NCI-H2107 treated with DMSO at 0.1 percent for 48 hours (cell line): ENCODE data around the gene UPK2.

ENCODE experiments used
- DNase-seq: peaks from one replicate; lab custom pipeline; 2025; ENCODE audit not compliant: unreplicated experiment; lab: John Stamatoyannopoulos, UW

Gene UPK2

GRCh38 chr11:118956094-118956846 lies at the start of gene UPK2:
Gene UPK2 (plus strand): TSS chr11:118956298. CDS start chr11:118956351, 53 bp downstream.
- DNase-seq, result peak; percentile 63

DNA sequence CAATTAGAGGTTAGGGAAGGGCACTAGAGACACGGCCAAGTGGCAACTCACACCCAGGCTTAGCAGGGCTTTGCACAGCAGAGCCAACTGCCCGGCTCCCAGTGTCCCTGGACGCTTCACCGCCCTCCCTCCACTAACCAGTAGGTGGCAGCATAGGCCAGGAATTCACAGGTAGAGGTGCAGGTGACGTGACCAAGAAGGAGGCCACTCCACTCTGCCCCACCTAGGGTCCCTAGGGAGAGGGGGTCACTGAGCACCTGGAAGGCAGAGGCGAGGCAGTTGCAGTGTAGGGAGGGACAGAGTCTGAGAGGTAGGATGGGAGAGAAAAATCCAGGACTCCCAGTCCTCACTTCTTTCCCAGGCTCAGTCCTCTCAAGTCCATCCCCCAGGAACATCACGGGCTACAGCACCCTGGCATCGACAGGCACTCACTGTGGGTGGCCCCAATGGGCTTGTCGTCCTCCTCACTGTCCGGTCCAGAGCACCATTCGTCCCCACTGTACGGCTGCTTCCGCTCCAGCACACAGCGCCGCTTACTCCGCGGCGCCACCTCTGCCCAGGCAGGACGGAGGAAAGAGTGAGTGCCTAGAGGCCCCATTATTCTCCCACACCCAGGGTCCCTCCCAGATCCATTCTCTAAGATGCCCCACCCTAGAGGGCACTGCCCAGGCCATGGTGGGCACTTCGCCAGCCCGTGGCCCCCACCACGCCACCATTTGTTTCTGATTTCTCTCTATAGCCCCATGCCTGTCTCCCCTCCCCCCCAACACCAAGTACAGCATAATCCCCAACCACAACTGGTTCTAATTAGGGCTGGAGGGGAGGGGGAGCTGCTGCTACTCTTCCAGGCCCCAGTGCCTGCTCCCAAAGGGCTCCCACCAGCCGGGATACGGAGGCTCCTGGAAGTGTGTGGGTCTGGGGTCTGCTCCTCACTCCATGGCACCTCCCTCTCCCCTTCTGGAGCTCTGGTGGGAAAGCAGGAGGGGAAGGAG lies 48.8 kb upstream of the UPK2 start:
- peak; percentile 84 for DNase-seq

GRCh38 chr11:118908264-118908663 lies 47.8 kb upstream of the UPK2 start:
- no peak for DNase-seq

DNA sequence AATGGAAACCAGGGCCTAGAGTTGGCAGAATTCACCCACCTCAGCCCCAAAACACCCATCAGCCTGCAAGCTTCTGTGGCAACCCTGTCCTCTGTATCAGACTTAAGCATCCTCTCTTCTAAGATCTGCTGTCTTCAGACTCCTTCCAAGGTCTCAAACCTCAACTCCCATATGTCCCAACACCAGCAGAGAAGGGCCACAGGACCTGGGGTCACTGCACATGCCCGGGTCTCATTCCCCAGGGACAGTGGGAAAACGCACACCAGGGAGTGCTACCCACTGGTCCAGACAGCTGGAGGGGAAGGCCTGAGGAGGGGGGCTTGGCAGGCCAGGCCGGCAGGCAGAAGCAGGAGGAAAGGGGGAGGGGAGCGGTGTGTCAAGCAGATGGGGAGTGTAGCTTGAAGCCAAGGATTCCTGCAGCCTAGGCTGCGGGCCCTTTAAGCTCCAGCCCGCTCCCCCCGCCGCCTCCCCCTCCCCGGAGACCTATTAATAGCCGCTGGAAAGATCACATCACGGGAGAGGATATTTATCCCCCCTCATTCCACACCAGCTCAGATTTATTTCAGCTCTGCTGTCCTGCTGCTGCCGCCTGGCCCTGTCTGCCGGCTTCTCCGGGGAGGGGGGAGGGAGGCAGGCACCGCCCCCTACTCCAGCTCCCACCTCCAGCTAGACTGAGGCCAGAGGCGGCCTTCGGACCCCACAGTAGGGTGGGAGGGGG lies 47.0 kb upstream of the UPK2 start:
- no peak for DNase-seq

- DNase-seq, result no peak
These were observed 46.3 kb upstream of the UPK2 start for GRCh38 chr11:118909619-118910308.

DNA sequence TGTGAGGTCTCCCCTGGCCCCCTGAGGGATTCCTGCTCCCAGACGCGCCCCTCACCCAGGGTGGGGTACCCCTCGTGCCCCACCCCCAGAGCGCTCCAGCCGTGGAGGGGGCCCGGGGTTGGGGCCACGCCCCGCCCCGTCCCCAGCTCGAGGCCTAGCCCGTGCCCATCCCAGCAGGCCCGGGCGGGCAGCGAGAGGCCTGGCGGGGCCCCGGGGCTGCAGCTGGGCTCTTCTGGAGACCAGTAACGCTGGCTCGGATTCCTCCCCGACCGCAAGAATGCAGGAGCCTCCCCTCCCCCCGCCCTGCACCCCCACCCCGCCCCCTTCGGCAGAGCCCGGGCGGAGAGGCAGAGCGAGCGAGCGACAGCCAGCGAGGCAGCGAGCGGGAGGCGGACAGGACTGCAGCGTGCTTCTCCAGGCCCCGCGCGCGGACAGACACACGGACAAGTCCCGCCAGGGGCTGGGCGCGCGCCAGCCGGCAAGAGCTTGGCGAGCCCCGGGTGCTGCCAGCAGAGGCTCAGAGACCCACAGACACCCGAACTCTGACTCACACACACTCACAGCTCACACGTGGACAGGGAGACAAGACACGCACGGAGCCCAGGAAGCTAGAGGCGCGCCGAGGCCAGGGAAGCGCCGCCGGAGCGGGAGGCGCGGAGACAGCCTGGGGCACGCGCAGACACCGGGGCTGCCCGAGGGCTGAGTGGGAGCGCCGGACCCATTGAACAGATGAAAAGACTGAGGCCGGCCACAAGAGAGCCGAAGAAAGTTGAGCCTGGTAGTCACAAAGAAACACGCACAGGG lies 45.6 kb upstream of the UPK2 start:
- DNase-seq, result peak; percentile 46

GRCh38 chr11:118911113-118911879 lies 44.8 kb upstream of the UPK2 start:
- DNase-seq, result no peak

GRCh38 chr11:118911880-118912741 lies 44.0 kb upstream of the UPK2 start:
- peak; percentile 61 for DNase-seq

DNA sequence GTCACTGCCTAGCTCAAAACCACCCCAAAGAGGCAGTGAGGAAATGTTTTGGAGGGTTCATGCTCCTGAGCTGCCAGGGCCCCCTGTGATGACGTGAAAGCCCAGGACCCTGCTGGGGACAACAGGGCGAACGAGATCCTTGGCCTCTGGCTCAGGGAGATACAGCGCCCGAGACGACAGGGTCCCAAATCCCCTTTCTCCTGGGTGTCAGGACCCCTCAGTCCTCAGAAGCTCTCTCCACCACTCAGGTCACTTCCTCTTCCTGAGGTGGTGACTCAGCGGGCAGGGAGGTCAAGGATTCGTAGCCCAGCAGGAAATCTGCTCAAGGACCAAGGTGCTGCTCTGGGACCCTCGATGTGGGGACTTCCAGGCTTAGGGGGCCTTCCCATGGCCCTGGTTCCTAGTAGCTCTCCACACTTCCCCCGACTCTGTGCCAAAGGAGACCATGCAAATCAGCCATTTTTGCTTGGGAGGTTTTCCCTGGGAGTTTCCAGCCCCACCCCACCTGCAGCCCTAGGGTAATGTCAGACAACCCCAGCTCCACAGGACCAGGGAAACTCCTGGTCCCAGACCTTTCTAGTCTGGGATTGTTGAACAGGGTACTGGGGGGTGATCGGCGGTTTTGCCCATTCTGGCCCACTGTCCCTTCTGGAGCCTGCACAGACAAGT lies 43.2 kb upstream of the UPK2 start:
- DNase-seq, result no peak

- no peak for DNase-seq
These were observed 42.5 kb upstream of the UPK2 start for GRCh38 chr11:118913411-118914125.

- no peak for DNase-seq
These were observed 41.8 kb upstream of the UPK2 start for GRCh38 chr11:118914178-118914918.

DNA sequence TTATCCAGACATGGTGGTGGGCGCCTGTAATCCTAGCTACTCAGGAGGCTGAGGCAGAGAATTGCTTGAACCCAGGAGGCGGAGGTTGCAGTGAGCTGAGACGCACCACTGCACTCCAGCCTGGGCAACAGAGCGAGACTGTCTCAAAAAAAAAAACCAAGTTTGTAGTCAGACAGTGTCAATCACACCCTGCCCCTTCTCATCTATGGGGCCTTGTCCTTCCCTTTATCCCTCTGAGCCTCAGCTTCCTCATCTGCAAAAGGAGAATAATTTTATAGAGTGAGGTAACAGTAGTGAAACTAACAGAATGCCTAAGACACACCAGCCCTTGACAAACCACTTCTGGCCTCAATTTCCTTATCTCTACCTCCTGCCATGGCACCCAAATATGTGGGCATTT lies 41.1 kb upstream of the UPK2 start:
- DNase-seq, result no peak

DNA sequence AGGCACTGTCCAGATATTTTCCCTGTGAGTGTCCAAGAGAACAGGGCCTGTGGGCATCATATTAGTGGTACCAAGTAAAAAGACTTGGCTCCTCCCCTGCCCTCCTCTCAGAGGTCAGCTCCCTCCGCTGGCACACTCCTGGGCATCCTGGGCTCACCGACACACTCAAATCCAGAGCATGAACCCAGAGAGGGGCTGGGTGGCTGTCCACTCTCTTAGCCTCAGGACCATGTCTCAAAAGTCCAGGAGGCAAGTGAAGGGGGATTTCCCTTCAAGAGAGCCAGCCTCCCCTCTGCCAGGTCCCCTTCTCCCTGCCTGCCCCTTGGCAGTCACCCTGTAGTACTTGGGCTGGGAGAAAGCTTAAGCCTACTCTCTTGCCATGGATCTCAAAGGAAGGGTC lies 40.7 kb upstream of the UPK2 start:
- no peak for DNase-seq

DNA sequence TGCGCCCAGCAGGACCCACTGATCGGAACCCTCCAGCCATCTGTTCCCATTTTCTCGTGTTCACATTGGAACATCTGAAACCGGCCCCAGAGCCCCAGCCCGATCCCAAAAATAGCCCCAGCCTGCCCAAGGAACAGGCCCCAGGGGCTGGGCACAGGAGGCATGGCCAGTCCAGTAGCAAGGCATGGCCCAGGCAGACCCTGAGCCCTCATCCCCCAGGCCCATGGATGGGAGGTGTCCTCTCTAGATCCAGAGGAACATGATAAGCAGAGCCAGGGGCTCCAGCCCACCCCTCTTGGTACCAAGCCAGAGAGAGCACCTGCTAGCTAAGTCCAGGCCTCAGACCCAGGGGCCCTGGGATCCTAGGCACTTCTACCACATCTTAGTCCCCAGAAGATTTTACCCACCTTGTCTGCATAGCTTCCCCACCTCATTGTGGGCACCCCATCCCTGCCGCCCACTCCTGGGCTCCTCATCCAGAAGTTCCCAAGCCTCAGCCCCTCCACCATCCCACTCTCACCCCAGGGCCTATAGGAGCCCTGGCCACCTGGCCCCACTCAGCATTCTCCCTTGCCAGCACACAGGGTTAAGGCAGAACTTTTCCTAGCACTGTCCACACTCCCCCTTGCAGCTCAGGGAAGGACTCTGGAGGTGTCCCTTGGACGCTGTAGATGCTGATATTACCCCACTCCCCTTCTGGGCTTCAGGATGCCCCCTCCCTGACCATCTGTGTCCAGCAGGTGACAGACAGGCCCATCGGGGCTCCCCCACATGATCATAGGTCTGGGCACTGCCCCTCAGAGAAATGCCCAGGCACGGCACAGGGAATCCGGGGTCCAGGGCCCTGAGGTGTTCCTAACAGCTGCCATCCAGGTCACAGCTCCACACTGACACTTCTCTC lies 39.9 kb upstream of the UPK2 start:
- DNase-seq, result no peak

- no peak for DNase-seq
These were observed 39.2 kb upstream of the UPK2 start for GRCh38 chr11:118916842-118917388.
